A673 (cell line): ENCODE results near the gene TSEN2.

Source experiments
- CTCF ChIP-seq: fragments of 300-800, 200-600 bp; sonication (generic); conservative IDR thresholded peaks from 2 replicates; pipeline ENCODE4 v1.5.1; 2017; ENCODE audit warnings: low read depth, mild to moderate bottlenecking, antibody characterized with exemption, low read length, moderate library complexity, mixed read lengths
- EZH2 ChIP-seq: fragments of 200-600 bp; sonication (generic); IDR thresholded peaks from 2 replicates; pipeline ENCODE4 v1.6.1; 2017; ENCODE audit warnings: borderline replicate concordance, low read depth, mild to moderate bottlenecking, mixed read lengths, antibody characterized with exemption, low read length; ENCODE audit not compliant: poor library complexity, severe bottlenecking

DNA sequence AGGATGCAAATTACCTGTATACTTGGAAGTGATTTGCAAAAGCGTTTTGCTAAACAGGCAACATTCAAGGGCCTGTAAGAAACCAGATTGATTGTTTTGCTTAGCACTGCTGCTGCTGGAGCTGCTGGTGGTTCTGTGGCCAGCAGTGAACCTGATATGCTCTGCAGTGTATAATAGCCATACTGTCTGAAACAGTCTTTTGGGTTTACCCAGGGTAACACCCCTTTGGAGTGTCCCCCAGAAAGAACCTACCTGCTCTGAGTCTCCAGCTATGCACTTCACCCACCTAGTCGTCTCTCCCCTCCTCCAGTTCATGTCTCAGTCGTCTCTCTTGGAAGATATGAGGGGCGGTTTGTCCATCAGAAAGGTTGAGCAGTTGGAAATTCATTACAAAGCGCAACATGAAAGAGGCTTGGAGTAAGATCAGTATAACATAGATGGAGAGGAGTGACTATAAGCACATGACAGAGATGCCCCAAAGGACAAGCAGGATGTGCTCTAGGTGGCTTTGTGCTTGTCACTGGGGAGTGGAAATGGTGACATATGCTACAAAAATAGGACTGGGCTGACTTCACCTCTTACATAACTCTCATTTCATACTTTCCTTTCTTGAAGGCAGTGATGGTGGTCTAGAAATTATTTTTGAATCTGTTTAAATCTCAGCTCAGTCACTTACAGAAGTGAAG, 76.4 kb downstream of the TSEN2 start:
- TF ChIP-seq CTCF (no peak), EZH2 (no peak)
